NCI-H1092 (cell line): ENCODE results near the gene ZNF804A.

Experiments used
- DNase-seq: peaks from one replicate; lab custom pipeline; 2025; lab: John Stamatoyannopoulos, UW

The ZNF804A gene

DNA sequence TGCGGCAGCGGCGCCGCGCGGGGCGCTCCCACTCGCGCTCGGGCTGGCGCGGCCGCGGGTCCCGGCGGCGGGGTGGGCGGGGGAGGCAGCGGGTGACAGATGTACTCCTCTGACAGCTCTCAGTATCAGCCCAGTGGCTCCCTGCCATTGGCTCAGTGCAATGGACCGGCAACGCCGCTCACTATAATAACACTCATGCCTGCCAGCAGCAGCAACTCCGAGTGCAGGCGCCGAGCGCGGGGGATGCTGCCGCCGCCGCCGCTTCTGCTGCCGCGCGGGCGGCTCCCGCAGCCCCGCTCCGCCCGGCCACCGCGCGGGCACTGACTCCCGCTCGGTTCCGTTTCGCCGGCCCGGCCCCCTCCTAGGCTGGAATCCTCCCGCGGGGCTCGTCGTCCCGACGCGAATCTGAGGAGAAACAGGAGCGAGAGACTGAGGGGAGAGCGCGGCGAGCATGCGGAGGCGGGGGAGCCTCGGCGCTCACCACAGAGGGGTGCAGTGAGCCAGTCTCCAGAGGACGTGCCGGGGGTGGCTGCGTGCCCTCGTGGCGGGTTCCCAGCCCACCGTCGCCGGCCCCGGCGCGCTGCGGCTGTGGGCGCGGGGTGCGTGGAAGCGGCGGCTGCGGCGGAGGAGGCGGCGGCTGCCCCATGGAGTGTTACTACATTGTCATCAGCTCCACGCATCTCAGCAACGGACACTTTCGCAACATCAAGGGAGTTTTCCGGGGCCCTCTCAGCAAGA is at the start of gene ZNF804A:
Gene ZNF804A (plus strand): TSS at position 214 of the 738 bp plus-strand sequence. CDS start 431 bp downstream, at position 645.
- peak; percentile 62 for DNase-seq

DNA sequence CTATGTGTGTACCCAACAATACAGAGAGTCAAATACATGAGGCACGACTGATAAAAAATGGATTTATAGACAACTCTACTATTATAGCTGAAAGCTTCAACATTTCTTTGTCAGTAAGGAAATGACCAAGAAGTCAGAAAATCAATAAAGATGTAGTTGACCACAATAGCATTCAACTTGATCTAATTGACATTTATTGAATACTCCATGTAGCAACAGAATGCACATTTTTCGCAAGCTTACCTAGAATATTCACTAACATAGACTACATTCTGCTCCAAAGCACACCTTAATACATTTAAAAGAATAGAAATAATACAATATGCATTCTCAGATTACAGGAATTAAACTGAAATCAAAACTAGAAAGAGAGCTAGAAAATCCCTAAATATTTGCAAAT is 49.2 kb upstream of the ZNF804A start:
- DNase-seq, result no peak

GRCh38 chr2:184551626-184552025 is 46.7 kb upstream of the ZNF804A start:
- DNase-seq, result no peak

- no peak for DNase-seq
Measured at GRCh38 chr2:184554736-184555135, 43.6 kb upstream of the ZNF804A start.

GRCh38 chr2:184555352-184555751 is 43.0 kb upstream of the ZNF804A start:
- DNase-seq, result no peak

DNA sequence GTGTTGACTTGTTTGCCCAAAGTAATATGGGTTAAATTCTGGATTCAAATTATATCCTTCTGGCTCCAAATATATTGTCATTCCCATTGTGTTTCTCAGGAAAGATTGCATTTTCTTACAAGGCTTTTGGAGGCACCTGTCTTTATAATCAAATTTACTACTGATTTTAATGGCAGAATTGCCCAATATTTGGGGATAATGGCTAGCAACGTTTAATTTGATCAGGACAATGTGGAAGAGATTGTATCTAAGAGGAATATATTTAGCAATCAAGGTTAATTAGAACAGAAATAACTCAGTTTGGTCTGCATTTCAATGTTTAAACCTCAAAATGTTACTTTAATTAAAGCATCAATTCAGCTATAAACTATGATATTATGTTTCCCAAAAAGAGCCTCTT is 41.7 kb upstream of the ZNF804A start:
- DNase-seq, result no peak

GRCh38 chr2:184558713-184559464 is 39.4 kb upstream of the ZNF804A start:
- no peak for DNase-seq

DNA sequence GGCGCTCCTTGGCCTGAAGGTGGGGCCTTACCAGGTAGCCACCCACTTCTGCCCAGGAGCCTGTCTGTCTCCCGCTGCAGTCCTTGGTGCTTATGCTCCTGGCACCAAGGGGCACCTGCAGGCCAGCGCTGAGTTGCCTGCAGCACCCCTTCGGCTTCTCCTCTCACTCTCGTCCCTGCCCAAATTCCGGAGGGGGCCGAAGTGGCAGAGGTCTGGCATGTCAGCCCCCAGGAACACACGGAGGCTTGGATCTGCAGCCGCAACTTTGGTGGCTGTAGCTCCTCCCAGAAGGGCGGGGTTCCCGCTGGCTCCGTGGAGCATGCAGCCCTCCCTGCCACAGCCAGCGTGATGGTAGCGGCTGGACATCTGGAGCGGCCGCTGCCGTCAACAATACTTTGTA is 37.7 kb upstream of the ZNF804A start:
- DNase-seq, result no peak

- DNase-seq, result no peak
Measured at GRCh38 chr2:184562532-184562931, 35.8 kb upstream of the ZNF804A start.

DNA sequence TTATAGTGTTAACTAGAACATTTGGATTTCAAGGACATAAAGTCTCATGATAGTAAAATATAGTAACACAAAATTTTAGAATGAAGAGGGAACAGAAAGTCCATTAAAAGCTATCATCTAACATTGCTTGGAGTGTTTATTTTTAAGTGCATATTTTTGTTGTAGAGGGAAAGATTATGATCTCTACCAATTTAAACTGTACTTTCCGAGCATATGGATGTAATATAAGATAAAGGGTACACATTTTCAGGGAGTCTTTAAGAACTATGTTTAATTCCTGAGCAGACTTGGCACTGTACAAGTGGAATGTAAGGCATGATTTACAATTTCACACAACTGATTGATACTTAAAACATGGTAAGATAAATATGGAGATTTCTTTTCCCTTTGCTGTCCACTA is 34.2 kb upstream of the ZNF804A start:
- DNase-seq, result no peak

GRCh38 chr2:184566716-184567115 is 31.6 kb upstream of the ZNF804A start:
- DNase-seq, result no peak

DNA sequence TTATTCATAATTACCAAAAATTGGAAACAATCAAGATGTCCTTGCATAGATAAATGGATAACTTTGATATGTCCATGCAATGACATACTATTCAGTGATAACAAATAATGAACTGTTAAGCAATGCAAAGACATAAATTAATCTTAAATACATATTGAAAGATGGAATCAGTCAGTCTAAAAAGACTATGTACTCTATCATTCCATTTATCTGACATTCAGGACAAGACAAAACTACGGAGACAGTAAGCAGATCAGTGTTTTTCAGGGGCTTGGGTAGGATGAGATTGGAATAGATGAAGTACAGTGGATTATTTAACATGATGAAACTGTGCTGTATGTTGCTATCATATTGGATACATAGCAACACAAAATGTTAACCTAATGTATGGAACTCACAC is 21.3 kb upstream of the ZNF804A start:
- DNase-seq, result no peak

GRCh38 chr2:184577743-184578142 is 20.6 kb upstream of the ZNF804A start:
- no peak for DNase-seq

GRCh38 chr2:184579226-184579625 is 19.1 kb upstream of the ZNF804A start:
- no peak for DNase-seq

GRCh38 chr2:184581391-184581790 is 16.9 kb upstream of the ZNF804A start:
- DNase-seq, result no peak

- DNase-seq, result no peak
Measured at GRCh38 chr2:184589261-184589660, 9.1 kb upstream of the ZNF804A start.

- no peak for DNase-seq
Measured at GRCh38 chr2:184596819-184597411, 1.4 kb upstream of the ZNF804A start.

GRCh38 chr2:184597571-184597991 is 748 bp upstream of the ZNF804A start:
- peak; percentile 26 for DNase-seq

GRCh38 chr2:184598002-184598315 is 370 bp upstream of the ZNF804A start:
- no peak for DNase-seq

DNA sequence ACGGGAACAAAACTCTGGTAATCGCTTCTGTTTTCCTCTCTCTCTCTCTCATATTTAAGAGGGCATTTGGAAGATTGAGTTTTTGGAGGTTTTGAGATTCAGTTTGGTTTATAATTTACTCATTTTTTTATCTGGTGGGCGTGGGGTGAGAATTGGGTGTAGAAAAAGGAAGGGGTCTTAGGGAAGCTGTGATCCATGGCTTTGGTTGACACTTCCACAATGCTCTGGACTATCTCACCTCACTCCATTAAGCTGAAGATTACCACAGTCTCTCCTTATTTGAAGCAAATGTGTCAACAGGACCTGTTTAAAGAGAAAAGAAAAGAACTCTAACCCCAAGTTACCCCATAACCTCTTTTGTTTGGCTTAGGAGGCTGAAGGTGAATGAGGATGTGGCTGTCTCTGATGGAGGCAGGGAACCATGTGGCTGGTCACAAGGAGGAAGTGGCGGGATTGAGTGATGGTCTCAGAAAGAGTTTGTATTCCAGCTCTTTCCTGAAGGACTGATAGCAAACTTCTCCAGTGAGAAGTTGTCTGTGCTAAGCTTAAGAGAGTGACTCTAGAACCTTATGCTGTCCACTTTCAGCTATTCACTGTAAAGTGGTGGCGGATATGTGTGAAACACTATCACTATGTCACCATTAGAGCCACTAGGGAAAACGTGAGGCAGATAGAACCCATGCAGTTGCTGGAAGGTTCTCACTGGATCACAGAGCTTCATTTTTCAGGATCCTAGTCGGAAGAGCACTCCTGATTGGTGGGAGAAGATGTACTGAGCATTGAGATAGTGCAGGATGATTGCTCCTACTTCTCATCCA is 934 bp downstream of the ZNF804A start:
- DNase-seq, result no peak

- no peak for DNase-seq
Measured at GRCh38 chr2:184599872-184600222, 1.5 kb downstream of the ZNF804A start.

DNA sequence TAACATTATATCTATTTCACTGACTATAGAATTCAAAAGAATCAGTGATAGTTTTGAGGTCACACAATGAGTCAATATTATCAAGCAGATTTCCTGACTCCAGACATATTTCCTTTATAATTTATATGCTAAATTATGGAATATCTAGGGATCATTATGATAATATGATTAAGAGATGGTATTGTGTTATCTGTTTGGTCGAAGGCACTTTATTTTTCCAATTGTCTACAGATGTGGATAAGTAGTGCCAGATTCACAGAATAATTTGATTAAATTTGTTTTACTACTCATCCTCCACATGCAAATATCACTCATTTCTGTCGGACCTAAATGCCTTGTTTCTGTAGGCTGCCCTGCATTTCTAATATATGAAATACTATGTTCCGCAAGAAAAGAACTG is 4.4 kb downstream of the ZNF804A start:
- no peak for DNase-seq

- no peak for DNase-seq
Measured at GRCh38 chr2:184610891-184611290, 12.6 kb downstream of the ZNF804A start.
